ENCODE measurements around the gene CDK18.
A peak's percentile ranks its signal among the peaks of the same experiment; 100 is the strongest.

Gene CDK18

DNA sequence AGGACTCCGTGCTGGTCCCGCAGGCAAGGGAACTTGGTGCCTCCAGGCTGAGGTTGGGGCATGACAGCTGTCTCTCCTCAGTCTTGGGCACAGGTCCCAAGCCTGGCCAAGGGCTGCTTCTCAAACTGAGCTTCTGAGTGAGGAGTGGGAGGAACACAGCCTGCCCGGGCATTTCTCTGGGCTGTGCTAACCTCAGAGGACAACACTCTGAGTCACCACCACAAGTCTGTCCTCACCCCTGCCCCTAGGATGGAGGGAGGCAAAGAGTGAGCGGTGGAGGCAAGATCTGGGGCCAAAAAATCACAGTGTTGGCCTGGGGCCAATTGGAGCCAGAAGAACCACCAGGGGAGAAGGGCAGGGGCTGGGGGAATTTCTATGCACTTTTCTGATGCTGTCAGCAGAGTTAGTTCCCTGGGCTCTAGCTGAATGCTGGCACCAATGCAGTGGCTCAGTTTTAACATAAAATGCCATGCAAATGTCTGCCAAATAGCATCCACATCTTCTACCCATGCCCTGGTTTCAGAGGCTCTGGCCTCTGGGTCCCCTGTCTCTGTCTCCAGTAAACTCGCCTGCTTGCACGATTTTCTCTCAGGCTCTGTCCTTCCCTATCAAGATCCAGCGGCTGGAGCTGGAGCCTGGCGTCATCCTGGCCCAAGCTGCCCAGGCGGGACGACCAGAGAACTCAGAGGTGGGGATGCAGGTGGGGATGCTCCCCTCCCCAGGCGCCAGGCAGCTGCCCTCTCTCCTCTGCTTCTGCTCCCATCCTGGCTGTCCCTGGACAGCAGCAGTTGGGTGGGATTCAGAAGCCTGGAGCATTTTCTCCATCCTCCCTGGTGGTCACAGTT, 11.0 kb upstream of the CDK18 start:
- no peaks in the 10 kb centered on the region for H3K36me3 ChIP-seq (ENCODE audit: control insufficient read depth in 2 of 2, insufficient read depth in 2 of 2, low read length in 2 of 2)
- H3K9me3 ChIP-seq (ENCODE audit: control insufficient read depth in 2 of 2, low read length in 2 of 2): no peaks in the 10 kb centered on the region
- H3K9ac ChIP-seq (ENCODE audit: low read length in 2 of 2): no peak overlapping the region
- no peak overlapping the region for H3K27ac ChIP-seq (ENCODE audit: low read length)
- no peak overlapping the region for H3K4me3 ChIP-seq (ENCODE audit: low read length in 2 of 2)
- peaks cover 16% of the 10 kb centered on the region for H3K4me1 ChIP-seq (ENCODE audit: control insufficient read depth, insufficient read depth, low read length)
- H3K27me3 ChIP-seq (ENCODE audit: control insufficient read depth in 1 of 2, insufficient read depth in 2 of 2, low read length in 2 of 2): peaks cover 5 to 14% of the 10 kb centered on the region in 2 donors

DNA sequence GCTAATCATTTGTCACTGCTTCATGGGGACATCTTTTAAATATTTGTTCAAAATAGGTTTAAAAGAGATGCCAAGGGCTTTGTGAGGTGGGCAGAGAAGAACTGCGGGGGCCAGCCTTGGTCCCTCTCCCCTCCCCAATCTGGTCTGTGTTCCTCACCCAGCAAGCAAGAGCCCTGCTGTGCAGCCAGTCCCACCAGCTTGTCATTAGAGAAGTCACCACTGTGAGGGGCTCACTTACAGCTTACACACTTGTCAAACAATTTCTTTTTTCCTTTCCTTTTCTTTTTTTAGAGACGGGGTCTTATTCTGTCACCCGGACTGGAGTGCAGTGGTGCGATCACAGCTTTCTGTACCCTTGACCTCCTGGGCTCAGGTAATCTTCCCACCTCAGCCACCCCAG, 10.4 kb upstream of the CDK18 start:
- H3K9ac ChIP-seq (ENCODE audit: low read length in 2 of 2): no peak overlapping the region
- H3K4me3 ChIP-seq (ENCODE audit: low read length in 2 of 2): no peak overlapping the region
- peaks cover 16% of the 10 kb centered on the region for H3K4me1 ChIP-seq (ENCODE audit: control insufficient read depth, insufficient read depth, low read length)
- no peaks in the 10 kb centered on the region for H3K9me3 ChIP-seq (ENCODE audit: control insufficient read depth in 2 of 2, low read length in 2 of 2)
- no peak overlapping the region for H3K27ac ChIP-seq (ENCODE audit: low read length)
- H3K27me3 ChIP-seq (ENCODE audit: control insufficient read depth in 1 of 2, insufficient read depth in 2 of 2, low read length in 2 of 2): peaks cover 5 to 14% of the 10 kb centered on the region in 2 donors
- H3K36me3 ChIP-seq (ENCODE audit: control insufficient read depth in 2 of 2, insufficient read depth in 2 of 2, low read length in 2 of 2): no peaks in the 10 kb centered on the region

DNA sequence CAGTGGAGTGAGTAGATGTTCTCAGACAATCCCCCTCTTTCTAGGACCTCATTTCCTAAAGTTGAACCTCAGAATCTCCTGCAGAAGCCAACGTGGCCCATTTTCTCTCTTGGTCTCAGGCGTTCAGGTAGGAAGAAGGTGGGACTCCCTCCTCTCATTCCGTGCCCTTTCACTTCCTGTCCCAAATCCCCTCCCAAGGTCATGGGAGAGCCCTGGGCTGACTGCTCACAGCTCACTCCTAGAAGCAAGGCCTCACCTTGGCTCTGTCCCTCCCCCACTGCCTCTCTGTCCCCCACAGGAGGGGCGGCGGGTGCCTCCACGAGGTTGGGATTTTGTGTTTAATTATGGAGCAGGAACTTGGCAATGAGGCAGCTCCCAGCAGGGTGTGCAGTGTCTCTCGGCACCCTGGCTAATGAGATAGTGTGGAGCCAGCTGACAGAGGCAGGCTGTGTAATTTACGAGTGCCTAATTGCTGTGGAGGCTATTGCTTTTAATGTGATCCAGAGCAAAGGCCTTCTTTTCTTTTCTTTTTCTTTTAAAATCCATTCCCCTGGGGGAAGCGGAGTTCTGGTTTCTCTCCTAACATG, 9.1 kb upstream of the CDK18 start:
- Histone ChIP-seq H3K4me1 (ENCODE audit: control insufficient read depth, insufficient read depth, low read length) (peaks cover 16% of the 10 kb centered on the region), H3K9me3 (ENCODE audit: control insufficient read depth in 2 of 2, low read length in 2 of 2) (no peaks in the 10 kb centered on the region), H3K27me3 (ENCODE audit: control insufficient read depth in 1 of 2, insufficient read depth in 2 of 2, low read length in 2 of 2) (peaks cover 3 to 14% of the 10 kb centered on the region in 2 donors), H3K9ac (ENCODE audit: low read length in 2 of 2) (no peak overlapping the region), H3K36me3 (ENCODE audit: control insufficient read depth in 2 of 2, insufficient read depth in 2 of 2, low read length in 2 of 2) (no peaks in the 10 kb centered on the region), H3K4me3 (ENCODE audit: low read length in 2 of 2) (no peak overlapping the region), H3K27ac (ENCODE audit: low read length) (no peak overlapping the region)

DNA sequence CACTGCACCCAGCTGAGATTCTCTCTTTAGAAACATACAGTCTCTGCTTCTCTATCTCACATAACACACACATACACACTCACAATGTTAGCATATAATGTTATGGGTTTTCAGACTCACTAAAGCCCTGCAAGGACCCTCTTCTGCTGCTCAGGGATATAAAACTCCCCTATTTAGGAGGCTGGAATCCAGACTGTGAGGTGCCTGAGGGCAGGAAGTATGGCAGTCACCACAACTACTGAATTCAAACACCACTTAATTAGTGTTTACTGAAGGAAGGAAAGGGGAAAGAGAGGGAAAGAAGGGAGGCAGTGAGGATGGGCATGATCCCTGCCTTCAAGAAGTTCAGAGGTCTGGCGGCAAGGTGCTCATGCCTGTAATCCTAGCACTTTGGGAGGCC, 7.8 kb upstream of the CDK18 start:
- Histone ChIP-seq H3K9me3 (ENCODE audit: control insufficient read depth in 2 of 2, low read length in 2 of 2) (no peaks in the 10 kb centered on the region), H3K36me3 (ENCODE audit: control insufficient read depth in 2 of 2, insufficient read depth in 2 of 2, low read length in 2 of 2) (no peaks in the 10 kb centered on the region), H3K4me3 (ENCODE audit: low read length in 2 of 2) (no peak overlapping the region), H3K27ac (ENCODE audit: low read length) (no peak overlapping the region), H3K27me3 (ENCODE audit: control insufficient read depth in 1 of 2, insufficient read depth in 2 of 2, low read length in 2 of 2) (peaks cover 3 to 8% of the 10 kb centered on the region in 2 donors), H3K4me1 (ENCODE audit: control insufficient read depth, insufficient read depth, low read length) (peaks cover 17% of the 10 kb centered on the region), H3K9ac (ENCODE audit: low read length in 2 of 2) (no peak overlapping the region)

DNA sequence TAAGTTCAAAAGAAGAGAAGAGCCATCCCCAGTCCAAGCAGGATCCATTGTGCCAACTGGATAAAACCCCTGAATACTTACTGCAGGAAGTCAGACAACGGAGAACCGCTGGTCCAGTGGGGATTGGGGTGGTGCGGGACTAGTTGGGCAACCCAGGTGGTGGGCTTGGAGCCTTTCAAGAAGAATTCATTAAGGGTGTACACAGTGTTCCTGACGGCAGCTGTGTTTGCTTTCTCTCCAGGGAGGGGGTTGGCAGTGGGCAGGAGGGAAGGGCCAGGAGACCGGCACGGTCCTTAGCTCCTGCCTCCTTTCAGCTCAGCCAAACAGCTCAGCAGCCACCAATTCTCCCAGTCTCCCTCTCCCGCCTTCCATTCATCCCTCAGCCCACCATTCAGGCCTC, 7.1 kb upstream of the CDK18 start:
- Histone ChIP-seq H3K27me3 (ENCODE audit: control insufficient read depth in 1 of 2, insufficient read depth in 2 of 2, low read length in 2 of 2) (peaks cover 3 to 8% of the 10 kb centered on the region in 2 donors), H3K36me3 (ENCODE audit: control insufficient read depth in 2 of 2, insufficient read depth in 2 of 2, low read length in 2 of 2) (no peaks in the 10 kb centered on the region), H3K9ac (ENCODE audit: low read length in 2 of 2) (no peak overlapping the region), H3K9me3 (ENCODE audit: control insufficient read depth in 2 of 2, low read length in 2 of 2) (no peaks in the 10 kb centered on the region), H3K27ac (ENCODE audit: low read length) (no peak overlapping the region), H3K4me1 (ENCODE audit: control insufficient read depth, insufficient read depth, low read length) (peaks cover 14% of the 10 kb centered on the region), H3K4me3 (ENCODE audit: low read length in 2 of 2) (no peak overlapping the region)

DNA sequence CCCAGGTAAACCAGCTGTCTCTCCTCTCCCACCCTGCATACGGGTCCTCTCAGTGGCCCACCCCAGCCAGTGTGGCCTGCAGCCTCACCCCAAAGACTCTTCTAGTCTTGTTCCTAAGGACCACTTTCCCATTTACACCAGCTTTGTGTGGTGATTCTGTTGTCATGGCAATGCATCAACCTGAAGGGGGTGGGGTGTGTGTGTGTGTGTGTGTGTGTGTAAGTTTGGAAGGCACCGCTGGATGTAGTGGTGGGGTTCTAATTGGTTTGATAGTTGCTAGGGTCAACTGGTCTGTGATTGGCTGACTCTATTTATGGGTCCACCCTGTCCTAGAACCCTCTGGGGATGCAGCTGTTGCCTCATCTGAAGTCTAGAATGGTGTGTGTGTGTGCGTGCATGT, 4.7 kb upstream of the CDK18 start:
- Histone ChIP-seq H3K9me3 (ENCODE audit: control insufficient read depth in 2 of 2, low read length in 2 of 2) (no peaks in the 10 kb centered on the region), H3K36me3 (ENCODE audit: control insufficient read depth in 2 of 2, insufficient read depth in 2 of 2, low read length in 2 of 2) (no peaks in the 10 kb centered on the region), H3K4me1 (ENCODE audit: control insufficient read depth, insufficient read depth, low read length) (peaks cover 5% of the 10 kb centered on the region), H3K27me3 (ENCODE audit: control insufficient read depth in 1 of 2, insufficient read depth in 2 of 2, low read length in 2 of 2) (no peaks in the 10 kb centered on the region), H3K4me3 (ENCODE audit: low read length in 2 of 2) (no peak overlapping the region), H3K9ac (ENCODE audit: low read length in 2 of 2) (no peak overlapping the region), H3K27ac (ENCODE audit: low read length) (no peak overlapping the region)

DNA sequence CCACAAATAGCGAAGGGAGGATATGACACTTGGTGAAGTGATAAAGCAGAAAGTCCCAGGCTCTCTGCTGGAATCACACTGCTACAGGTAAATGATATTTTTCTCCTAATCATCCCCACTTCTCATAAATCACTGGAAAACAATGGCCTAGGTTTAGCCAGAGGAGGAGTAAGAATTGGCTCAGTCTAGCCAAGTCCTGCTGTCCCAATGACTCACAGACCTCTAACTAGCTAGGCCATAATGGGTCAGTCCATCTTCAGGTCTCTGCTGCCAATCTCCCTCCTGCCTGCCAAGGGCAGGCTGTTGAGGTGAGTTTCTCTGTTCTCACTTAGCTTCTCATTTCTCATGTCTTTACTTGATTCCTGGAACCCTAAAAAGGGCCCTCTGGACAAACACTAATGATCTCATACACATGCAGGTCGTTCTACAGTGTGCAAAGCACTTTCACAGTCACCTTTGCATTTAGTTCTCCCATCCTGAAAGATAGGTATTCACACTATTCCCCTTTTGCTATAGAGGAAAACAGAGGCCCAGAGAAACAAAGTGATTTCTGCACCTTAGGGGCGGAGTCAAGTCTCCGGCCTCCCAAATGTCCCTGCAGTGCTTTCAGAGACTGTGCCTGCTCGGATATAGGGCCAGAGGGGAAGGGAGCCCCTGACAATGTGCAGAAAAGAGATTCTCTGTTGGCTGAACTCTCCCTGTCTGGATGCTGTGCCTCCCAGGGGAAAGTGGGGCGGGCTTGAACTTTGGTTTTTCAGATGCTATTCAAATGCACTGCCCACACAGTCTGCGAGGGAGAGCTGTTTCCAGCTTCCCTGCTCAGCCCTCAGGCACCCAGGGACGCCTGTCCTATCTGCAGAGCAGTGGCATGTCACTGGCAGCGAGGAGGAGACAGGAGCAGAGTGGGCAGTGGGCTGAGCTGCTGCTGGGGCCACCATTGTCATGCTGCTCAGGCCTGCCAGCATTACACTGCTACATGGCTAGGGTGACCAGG, 3.9 kb upstream of the CDK18 start:
- Histone ChIP-seq H3K36me3 (ENCODE audit: control insufficient read depth in 2 of 2, insufficient read depth in 2 of 2, low read length in 2 of 2) (no peaks in the 10 kb centered on the region), H3K4me1 (ENCODE audit: control insufficient read depth, insufficient read depth, low read length) (peaks cover 12% of the 10 kb centered on the region), H3K9me3 (ENCODE audit: control insufficient read depth in 2 of 2, low read length in 2 of 2) (no peaks in the 10 kb centered on the region), H3K9ac (ENCODE audit: low read length in 2 of 2) (no peak overlapping the region), H3K4me3 (ENCODE audit: low read length in 2 of 2) (no peak overlapping the region), H3K27me3 (ENCODE audit: control insufficient read depth in 1 of 2, insufficient read depth in 2 of 2, low read length in 2 of 2) (no peaks in the 10 kb centered on the region), H3K27ac (ENCODE audit: low read length) (no peak overlapping the region)

DNA sequence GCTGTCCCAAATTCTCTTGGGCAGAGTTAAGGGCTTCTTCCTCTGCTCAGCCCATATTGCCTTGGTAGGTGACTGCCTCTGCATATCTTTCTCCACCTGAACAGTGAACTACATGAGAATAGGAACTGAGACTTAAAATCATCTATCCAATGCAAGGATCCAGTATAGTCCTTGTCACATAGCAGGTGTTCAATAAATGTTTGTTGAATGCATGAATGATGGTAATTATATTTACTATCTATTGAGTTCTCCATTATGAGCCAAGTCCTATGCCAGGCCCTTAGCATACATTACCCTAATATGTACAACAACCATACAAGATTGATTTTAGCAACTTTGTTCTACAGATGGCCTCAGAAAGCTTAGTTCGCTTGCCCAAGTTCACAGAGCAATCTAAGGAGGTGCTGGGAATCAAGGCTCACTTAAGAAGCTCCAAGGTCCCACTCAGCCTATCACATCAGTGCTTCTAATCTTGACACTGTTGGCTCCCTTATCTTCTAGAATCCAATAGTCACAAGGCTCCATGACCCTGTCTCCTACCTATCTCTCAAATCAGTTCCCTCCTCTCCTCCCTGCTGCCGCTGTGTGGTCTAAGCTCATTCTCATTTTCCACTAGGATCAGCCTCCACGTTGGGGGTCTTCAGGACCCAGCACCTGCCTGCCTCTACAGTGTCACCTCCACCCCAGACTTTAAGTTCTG, 2.2 kb upstream of the CDK18 start:
- no peaks in the 10 kb centered on the region for H3K9me3 ChIP-seq (ENCODE audit: control insufficient read depth in 2 of 2, low read length in 2 of 2)
- peaks cover 25% of the 10 kb centered on the region for H3K4me1 ChIP-seq (ENCODE audit: control insufficient read depth, insufficient read depth, low read length)
- H3K36me3 ChIP-seq (ENCODE audit: control insufficient read depth in 2 of 2, insufficient read depth in 2 of 2, low read length in 2 of 2): no peaks in the 10 kb centered on the region
- H3K27me3 ChIP-seq (ENCODE audit: control insufficient read depth in 1 of 2, insufficient read depth in 2 of 2, low read length in 2 of 2): no peaks in the 10 kb centered on the region
- no peak overlapping the region for H3K4me3 ChIP-seq (ENCODE audit: low read length in 2 of 2)
- H3K9ac ChIP-seq (ENCODE audit: low read length in 2 of 2): no peak overlapping the region
- H3K27ac ChIP-seq (ENCODE audit: low read length): no peak overlapping the region

DNA sequence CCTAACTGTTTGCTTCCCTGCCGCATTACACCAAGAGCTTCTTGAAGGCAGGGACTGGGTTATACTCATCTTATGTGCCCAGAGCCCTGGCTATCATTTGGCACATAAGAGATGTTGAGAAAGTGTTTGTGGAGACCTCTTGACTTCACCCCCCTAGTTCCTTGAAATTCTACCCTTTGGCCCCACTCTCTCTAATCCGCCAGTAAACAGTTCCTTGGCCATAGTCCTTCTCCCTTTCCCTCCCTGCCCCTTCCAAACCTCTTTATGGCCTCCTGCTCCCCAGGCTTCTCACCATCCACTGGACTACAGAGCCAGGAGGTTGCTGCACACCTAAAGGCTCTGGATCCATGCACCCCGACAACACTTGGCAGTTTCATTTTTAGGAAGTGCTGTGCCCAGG, 1.5 kb upstream of the CDK18 start:
- no peak overlapping the region for H3K4me3 ChIP-seq (ENCODE audit: low read length in 2 of 2)
- H3K27ac ChIP-seq (ENCODE audit: low read length): no peak overlapping the region
- H3K4me1 ChIP-seq (ENCODE audit: control insufficient read depth, insufficient read depth, low read length): peaks cover 25% of the 10 kb centered on the region
- no peaks in the 10 kb centered on the region for H3K27me3 ChIP-seq (ENCODE audit: control insufficient read depth in 1 of 2, insufficient read depth in 2 of 2, low read length in 2 of 2)
- no peak overlapping the region for H3K9ac ChIP-seq (ENCODE audit: low read length in 2 of 2)
- no peaks in the 10 kb centered on the region for H3K36me3 ChIP-seq (ENCODE audit: control insufficient read depth in 2 of 2, insufficient read depth in 2 of 2, low read length in 2 of 2)
- no peaks in the 10 kb centered on the region for H3K9me3 ChIP-seq (ENCODE audit: control insufficient read depth in 2 of 2, low read length in 2 of 2)

DNA sequence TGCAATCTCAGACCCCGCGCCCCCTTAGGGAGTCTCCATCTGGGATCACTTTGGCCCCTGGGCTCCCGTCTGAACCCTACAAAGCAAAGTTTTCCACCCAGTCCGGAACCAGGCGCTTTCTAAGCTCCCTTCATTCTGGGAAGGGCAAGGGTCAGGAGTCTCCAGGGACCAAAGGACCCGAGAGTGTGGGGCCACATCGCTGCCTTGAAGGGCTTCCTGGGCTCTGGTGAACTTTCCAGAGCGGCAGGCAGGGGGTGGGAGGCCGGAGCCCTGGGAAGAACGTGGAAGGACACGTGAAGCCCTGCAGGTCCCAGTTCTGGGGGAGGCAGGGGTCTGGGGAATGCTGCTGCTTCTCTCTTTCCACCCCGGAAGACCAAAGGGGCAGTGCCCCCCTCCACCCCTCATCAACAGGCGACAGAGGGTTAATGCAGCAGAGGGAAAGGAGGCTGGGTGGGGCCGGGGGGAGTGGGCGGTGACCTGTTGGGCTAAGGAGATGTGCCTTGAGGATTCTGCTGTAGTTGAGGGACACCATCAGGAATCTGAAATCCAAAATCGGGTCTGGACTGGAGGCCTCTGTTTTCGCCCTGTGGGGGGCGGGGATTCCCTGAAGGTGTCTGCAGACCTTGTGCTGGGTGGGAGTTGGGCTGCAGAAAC, 734 bp downstream of the CDK18 start:
- peak overlapping the region; percentile 74 to 77 for H3K9ac ChIP-seq (ENCODE audit: low read length in 2 of 2)
- H3K4me1 ChIP-seq (ENCODE audit: control insufficient read depth, insufficient read depth, low read length): peaks cover 25% of the 10 kb centered on the region
- peak overlapping the region; percentile 18 for H3K27ac ChIP-seq (ENCODE audit: low read length)
- H3K9me3 ChIP-seq (ENCODE audit: control insufficient read depth in 2 of 2, low read length in 2 of 2): no peaks in the 10 kb centered on the region
- no peaks in the 10 kb centered on the region for H3K27me3 ChIP-seq (ENCODE audit: control insufficient read depth in 1 of 2, insufficient read depth in 2 of 2, low read length in 2 of 2)
- H3K4me3 ChIP-seq (ENCODE audit: low read length in 2 of 2): peak overlapping the region; percentile 81 to 87
- H3K36me3 ChIP-seq (ENCODE audit: control insufficient read depth in 2 of 2, insufficient read depth in 2 of 2, low read length in 2 of 2): no peaks in the 10 kb centered on the region

Measured in stomach smooth muscle (tissue), 2 donors.